Smooth muscle cell (in vitro differentiated cells): ENCODE measurements around the gene NCMAP. TPM values are rescaled to one million over a fixed set of nuclear protein-coding genes. Genes with fewer than 3 reads are reported as not detected.

ENCODE experiments used
- DNase-seq: peaks from one replicate; lab custom pipeline; 2025; ENCODE audit not compliant: unreplicated experiment; lab: John Stamatoyannopoulos, UW
- H2AFZ ChIP-seq: fragments of 200-600 bp; sonication (generic); 2 replicates; pipeline ENCODE4 v1.6.0; 2016; ENCODE audit warnings: antibody characterized with exemption, low read depth, mild to moderate bottlenecking
- H3F3A ChIP-seq: fragments of 200-600 bp; sonication (generic); 2 replicates; pipeline ENCODE4 v1.6.0; 2017; ENCODE audit warnings: antibody characterized with exemption, low read depth
- H3K27ac ChIP-seq: fragments of 200-600 bp; sonication (generic); 2 replicates; pipeline ENCODE4 v1.5.1; 2016; ENCODE audit warnings: low read depth, mild to moderate bottlenecking
- H3K27me3 ChIP-seq: fragments of 200-600 bp; sonication (generic); 2 replicates; pipeline ENCODE4 v1.6.1; 2016; ENCODE audit warnings: low read depth, mild to moderate bottlenecking
- H3K36me3 ChIP-seq: fragments of 200-600 bp; sonication (generic); 2 replicates; pipeline ENCODE4 v1.5.1; 2016; ENCODE audit warnings: low read depth
- H3K4me1 ChIP-seq: fragments of 200-600 bp; sonication (generic); 2 replicates; pipeline ENCODE4 v1.5.1; 2016; ENCODE audit warnings: low read depth
- H3K4me2 ChIP-seq: fragments of 200-600 bp; sonication (generic); 2 replicates; pipeline ENCODE4 v1.6.0; 2016; ENCODE audit warnings: mild to moderate bottlenecking
- H3K4me3 ChIP-seq: fragments of 200-600 bp; sonication (generic); 2 replicates; pipeline ENCODE4 v1.5.1; 2016; ENCODE audit warnings: mild to moderate bottlenecking
- H3K79me2 ChIP-seq: fragments of 200-600 bp; sonication (generic); 2 replicates; pipeline ENCODE4 v1.6.0; 2016; ENCODE audit warnings: low read depth, mild to moderate bottlenecking
- H3K9ac ChIP-seq: fragments of 200-600 bp; sonication (generic); 2 replicates; pipeline ENCODE4 v1.6.0; 2016; ENCODE audit warnings: low read depth
- H3K9me3 ChIP-seq: fragments of 200-600 bp; sonication (generic); replicated peaks from 2 replicates; pipeline ENCODE4 v1.5.1; 2016; ENCODE audit warnings: low read depth
- H4K20me1 ChIP-seq: fragments of 200-600 bp; sonication (generic); 2 replicates; pipeline ENCODE4 v1.6.0; 2016; ENCODE audit warnings: low read depth
- CTCF ChIP-seq: fragments of 200-600 bp; sonication (generic); IDR thresholded peaks from 2 replicates; pipeline ENCODE4 v1.5.1; 2017; ENCODE audit warnings: borderline replicate concordance, mild to moderate bottlenecking, antibody characterized with exemption; ENCODE audit not compliant: insufficient read depth, poor library complexity, severe bottlenecking
- WGBS: methylation state at CpG from one replicate; pipeline ENCODE4 v1.1.7; 2016; ENCODE audit warnings: low lambda C conversion rate; 5-methylcytosine and 5-hydroxymethylcytosine counted together
- polyA plus RNA-seq: library from polyadenylated mRNA; unstranded; fragments of >200 nt; fragmentation: Nextera tagmentation; extraction: Ambion mirVana; gene quantifications from 2 replicates; pipeline ENCODE4 v1.2.1, GENCODE V29; 2016
- total RNA-seq: library from RNA; depleted of rRNA; stranded (reverse); fragments of >200 nt; gene quantifications from 2 replicates; pipeline ENCODE4 v1.2.3, GENCODE V29; 2014

The NCMAP gene
- total and polyA plus RNA-seq, 2 experiments from 2014 or later = not detected

GRCh38 chr1:24570265-24571125 is 14.6 kb downstream of the NCMAP start:
- H3K27me3 ChIP-seq = no peaks in the 10 kb centered on the region
- H3K4me3 ChIP-seq = no peak overlapping the region
- H3K9ac ChIP-seq = no peak overlapping the region
- no peaks in the 10 kb centered on the region for H3F3A ChIP-seq
- no peak overlapping the region for H3K27ac ChIP-seq
- DNase-seq = no peak
- TF ChIP-seq CTCF = no peak
- no peak overlapping the region for H3K4me2 ChIP-seq
- H3K79me2 ChIP-seq = no peaks in the 10 kb centered on the region
- WGBS = 86% methylated on average over 10 of the region's 10 CpGs
- H2AFZ ChIP-seq = no peak overlapping the region
- H3K9me3 ChIP-seq = no peaks in the 10 kb centered on the region
- H4K20me1 ChIP-seq = no peaks in the 10 kb centered on the region
- no peaks in the 10 kb centered on the region for H3K4me1 ChIP-seq
- H3K36me3 ChIP-seq = no peaks in the 10 kb centered on the region

GRCh38 chr1:24572301-24572700 is 16.4 kb downstream of the NCMAP start:
- no peak for TF ChIP-seq CTCF
- Histone ChIP-seq H3K36me3 (no peaks in the 10 kb centered on the region), H4K20me1 (no peaks in the 10 kb centered on the region), H3K4me2 (no peak overlapping the region), H3K9ac (no peak overlapping the region), H2AFZ (no peak overlapping the region), H3K4me1 (no peaks in the 10 kb centered on the region), H3K27me3 (no peaks in the 10 kb centered on the region), H3K9me3 (no peaks in the 10 kb centered on the region), H3K4me3 (no peak overlapping the region), H3K27ac (no peak overlapping the region), H3F3A (no peaks in the 10 kb centered on the region), H3K79me2 (no peaks in the 10 kb centered on the region)
- DNase-seq = no peak
- WGBS = 93% methylated on average over 7 of the region's 9 CpGs

GRCh38 chr1:24575905-24576587 is 20.2 kb downstream of the NCMAP start:
- H3K9me3 ChIP-seq = no peaks in the 10 kb centered on the region
- H3K4me1 ChIP-seq = no peaks in the 10 kb centered on the region
- no peaks in the 10 kb centered on the region for H3F3A ChIP-seq
- no peak for TF ChIP-seq CTCF
- H3K36me3 ChIP-seq = no peaks in the 10 kb centered on the region
- no peak overlapping the region for H3K4me2 ChIP-seq
- DNase-seq = no peak
- no peaks in the 10 kb centered on the region for H3K79me2 ChIP-seq
- no peak overlapping the region for H3K4me3 ChIP-seq
- no peak overlapping the region for H3K27ac ChIP-seq
- no peaks in the 10 kb centered on the region for H4K20me1 ChIP-seq
- no peak overlapping the region for H2AFZ ChIP-seq
- no peak overlapping the region for H3K9ac ChIP-seq
- WGBS = 75% methylated on average over 14 of the region's 14 CpGs
- H3K27me3 ChIP-seq = no peaks in the 10 kb centered on the region
